Endothelial cell of umbilical vein (primary cell): ENCODE results near the gene TRAF3.

Experiments used
- EZH2 ChIP-seq: IDR thresholded peaks from 2 replicates; pipeline ENCODE4 v1.6.1; 2012; ENCODE audit warnings: borderline replicate concordance, low read depth, mild to moderate bottlenecking, moderate library complexity, low read length, inconsistent platforms; ENCODE audit not compliant: severe bottlenecking
- JUN ChIP-seq: IDR thresholded peaks from 2 replicates; pipeline ENCODE4 v1.6.1; 2011; ENCODE audit warnings: borderline replicate concordance, low read depth; ENCODE audit not compliant: insufficient read length, insufficient read depth
- TF ChIP-seq, protein P1 (sequence below), 2 donors: IDR thresholded peaks; 1 replicate in 1 of 2; 2 replicates in 1 of 2; pipeline ENCODE4 v1.5.1; 2011; ENCODE audit warnings: low read length in 2 of 2, mild to moderate bottlenecking in 2 of 2, moderate library complexity in 2 of 2, control low read depth in 1 of 2, inconsistent platforms in 1 of 2, low read depth in 1 of 2; ENCODE audit not compliant: insufficient read depth in 1 of 2; ENCODE audit errors: extremely low read depth in 1 of 2

- TF ChIP-seq EZH2 (no peak), JUN (no peak)
- TF ChIP-seq, protein P1, sequence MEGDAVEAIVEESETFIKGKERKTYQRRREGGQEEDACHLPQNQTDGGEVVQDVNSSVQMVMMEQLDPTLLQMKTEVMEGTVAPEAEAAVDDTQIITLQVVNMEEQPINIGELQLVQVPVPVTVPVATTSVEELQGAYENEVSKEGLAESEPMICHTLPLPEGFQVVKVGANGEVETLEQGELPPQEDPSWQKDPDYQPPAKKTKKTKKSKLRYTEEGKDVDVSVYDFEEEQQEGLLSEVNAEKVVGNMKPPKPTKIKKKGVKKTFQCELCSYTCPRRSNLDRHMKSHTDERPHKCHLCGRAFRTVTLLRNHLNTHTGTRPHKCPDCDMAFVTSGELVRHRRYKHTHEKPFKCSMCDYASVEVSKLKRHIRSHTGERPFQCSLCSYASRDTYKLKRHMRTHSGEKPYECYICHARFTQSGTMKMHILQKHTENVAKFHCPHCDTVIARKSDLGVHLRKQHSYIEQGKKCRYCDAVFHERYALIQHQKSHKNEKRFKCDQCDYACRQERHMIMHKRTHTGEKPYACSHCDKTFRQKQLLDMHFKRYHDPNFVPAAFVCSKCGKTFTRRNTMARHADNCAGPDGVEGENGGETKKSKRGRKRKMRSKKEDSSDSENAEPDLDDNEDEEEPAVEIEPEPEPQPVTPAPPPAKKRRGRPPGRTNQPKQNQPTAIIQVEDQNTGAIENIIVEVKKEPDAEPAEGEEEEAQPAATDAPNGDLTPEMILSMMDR (IDR thresholded peaks at IDR 0.05; ENCODE audit: extremely low read depth in 1 of 2, insufficient read depth in 1 of 2, low read depth in 1 of 2, low read length in 2 of 2): peak; percentile 5 to 49
Observed at GRCh38 chr14:102772781-102773570, 4.3 kb upstream of the TRAF3 start.
